ENCODE measurements around the gene RTN4RL2. TPM values are rescaled to one million over a fixed set of nuclear protein-coding genes. Genes with fewer than 3 reads are reported as not detected.

RTN4RL2 gene
- total RNA-seq, 1 experiment from 2014 or later: 0.03 TPM

DNA sequence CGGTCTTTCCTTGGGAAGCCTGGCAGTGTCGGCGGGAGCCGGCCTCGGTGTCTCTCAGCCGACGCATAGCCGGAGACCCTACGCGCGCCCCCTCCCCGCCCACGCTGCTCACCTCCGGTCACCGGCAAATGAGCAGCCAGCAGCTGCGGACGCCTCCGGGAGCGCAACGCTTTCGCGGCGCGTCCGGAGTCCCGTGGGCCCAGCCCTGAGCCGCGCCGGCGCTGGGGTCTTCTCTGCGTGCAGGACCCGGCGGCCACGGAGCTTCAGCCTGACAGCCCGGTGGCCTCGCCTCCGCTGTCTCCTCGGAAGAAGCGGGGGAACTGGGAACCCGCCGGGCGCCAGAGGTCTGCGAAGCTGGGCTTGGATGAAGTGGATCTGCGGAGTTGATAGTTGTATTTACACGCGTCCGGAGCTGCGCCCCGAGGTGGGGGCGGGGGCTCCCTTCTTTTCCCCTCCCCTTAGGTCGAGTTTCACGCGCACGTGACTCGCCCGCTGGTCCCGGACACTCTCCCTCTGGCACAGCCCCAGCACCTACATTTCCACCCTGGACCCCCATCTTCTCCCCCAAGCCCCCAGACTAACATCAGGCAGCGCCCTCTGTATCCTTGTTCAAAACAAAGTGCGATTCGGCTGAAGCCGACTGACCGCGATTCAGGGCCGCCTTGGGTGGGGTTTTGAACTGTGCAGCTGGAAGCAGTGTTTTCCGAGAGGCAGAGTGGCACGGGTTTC, 55.2 kb downstream of the RTN4RL2 start, which contains the start of gene SLC43A1:
Gene SLC43A1, minus strand, starts transcription at position 371 of the 729 bp plus-strand sequence. CDS start 1,591 bp downstream, outside the sequence.
- Histone ChIP-seq H3K27me3 (no peaks in the 10 kb centered on the region), H3K36me3 (no peaks in the 10 kb centered on the region), H3K9me3 (no peaks in the 10 kb centered on the region), H3K4me3 (peak within 1 kb of the TSS; percentile 73)
- DNase-seq: peak; percentile 40

DNA sequence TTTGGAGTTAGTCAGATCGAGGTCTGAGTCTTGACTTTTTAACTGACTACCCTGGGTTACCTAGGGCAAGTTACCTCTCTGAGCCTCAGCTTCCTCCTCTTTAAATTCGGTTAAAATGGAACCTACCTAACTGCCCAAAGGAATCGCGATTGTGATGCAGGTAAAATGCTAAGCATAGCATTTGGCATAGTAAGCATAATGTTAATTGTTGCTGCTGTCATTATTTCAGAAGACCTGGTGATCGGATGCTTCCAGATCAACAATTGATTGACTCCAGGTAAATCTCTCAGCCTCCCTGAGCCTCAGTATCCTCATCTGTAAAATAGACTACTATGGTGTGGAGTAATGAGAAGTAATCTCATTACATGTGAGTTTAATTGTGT, 55.7 kb downstream of the RTN4RL2 start:
- no peaks in the 10 kb centered on the region for H3K9me3 ChIP-seq

GRCh38 chr11:57521116-57521515, 60.8 kb downstream of the RTN4RL2 start:
- Histone ChIP-seq H3K27me3 (no peaks in the 10 kb centered on the region), H3K9me3 (no peaks in the 10 kb centered on the region), H3K4me3 (no peak overlapping the region), H3K36me3 (peaks cover 2% of the 10 kb centered on the region; the same call in 1 of the 2 replicates)
- no peak for DNase-seq

More for the DNA sequence above, 55.7 kb downstream of the RTN4RL2 start:
- DNase-seq: no peak
- Histone ChIP-seq H3K27me3 (no peaks in the 10 kb centered on the region), H3K36me3 (no peaks in the 10 kb centered on the region), H3K4me3 (peak overlapping the region; percentile 73)

GRCh38 chr11:57523419-57523818, 63.1 kb downstream of the RTN4RL2 start:
- Histone ChIP-seq H3K36me3 (peaks cover 21% of the 10 kb centered on the region), H3K27me3 (no peaks in the 10 kb centered on the region), H3K4me3 (no peak overlapping the region), H3K9me3 (no peaks in the 10 kb centered on the region)
- DNase-seq: no peak

Other genes starting within 250 kb of the RTN4RL2 start
- gene APLNR, start 223.3 kb upstream of the RTN4RL2 start, total RNA-seq (2014; rRNA removed; shearing (Covaris generic); ENCODE audit: low replicate concordance): not detected in 2 replicates
- gene TNKS1BP1, start 135.6 kb upstream of the RTN4RL2 start, total RNA-seq (2014; rRNA removed; shearing (Covaris generic); ENCODE audit: low replicate concordance): 39.4 and 86.8 TPM in 2 replicates
- 126 and 171 TPM in 2 replicates for gene SSRP1, start 124.6 kb upstream of the RTN4RL2 start, total RNA-seq (2014; rRNA removed; shearing (Covaris generic); ENCODE audit: low replicate concordance)
- not detected in 2 replicates for gene P2RX3, start 122.2 kb upstream of the RTN4RL2 start, total RNA-seq (2014; rRNA removed; shearing (Covaris generic); ENCODE audit: low replicate concordance)
- gene PRG3, start 79.4 kb upstream of the RTN4RL2 start, total RNA-seq (2014; rRNA removed; shearing (Covaris generic); ENCODE audit: low replicate concordance): not detected in 2 replicates
- gene PRG2, start 69.9 kb upstream of the RTN4RL2 start, total RNA-seq (2014; rRNA removed; shearing (Covaris generic); ENCODE audit: low replicate concordance): 1.0 TPM in 1 of 2 replicates, not detected in the other
- gene SLC43A3, start 33.4 kb upstream of the RTN4RL2 start, total RNA-seq (2014; rRNA removed; shearing (Covaris generic); ENCODE audit: low replicate concordance): 73.1 and 84.3 TPM in 2 replicates
- 3.2 and 4.0 TPM in 2 replicates for gene SLC43A1, start 55.2 kb downstream of the RTN4RL2 start, total RNA-seq (2014; rRNA removed; shearing (Covaris generic); ENCODE audit: low replicate concordance)
- 99.6 and 106 TPM in 2 replicates for gene TIMM10, start 70.2 kb downstream of the RTN4RL2 start, total RNA-seq (2014; rRNA removed; shearing (Covaris generic); ENCODE audit: low replicate concordance)
- not detected in 2 replicates for gene SMTNL1, start 77.1 kb downstream of the RTN4RL2 start, total RNA-seq (2014; rRNA removed; shearing (Covaris generic); ENCODE audit: low replicate concordance)
- 14.7 and 17.2 TPM in 2 replicates for gene UBE2L6, start 107.1 kb downstream of the RTN4RL2 start, total RNA-seq (2014; rRNA removed; shearing (Covaris generic); ENCODE audit: low replicate concordance)
- gene SERPING1, start 137.2 kb downstream of the RTN4RL2 start, total RNA-seq (2014; rRNA removed; shearing (Covaris generic); ENCODE audit: low replicate concordance): 0.22 and 0.26 TPM in 2 replicates
- gene YPEL4, start 189.4 kb downstream of the RTN4RL2 start, total RNA-seq (2014; rRNA removed; shearing (Covaris generic); ENCODE audit: low replicate concordance): not detected in 2 replicates
- gene CLP1, start 197.2 kb downstream of the RTN4RL2 start, total RNA-seq (2014; rRNA removed; shearing (Covaris generic); ENCODE audit: low replicate concordance): 16.8 and 27.4 TPM in 2 replicates
- 30.5 and 33.3 TPM in 2 replicates for gene ZDHHC5, start 207.6 kb downstream of the RTN4RL2 start, total RNA-seq (2014; rRNA removed; shearing (Covaris generic); ENCODE audit: low replicate concordance)

Data from MG63 (cell line).